Stimulated activated CD4-positive, alpha-beta T cell treated with anti-CD3 and anti-CD28 coated beads, Interleukin-4, amount 100 ng/mL, for 1 hour (primary cell): Measurements from ENCODE around the gene DMGDH.

Experiments used
- DNase-seq: peaks from one replicate; pipeline ENCODE4 v3.0.0-alpha.2; 2020

Gene DMGDH

GRCh38 chr5:78971998-78972397 lies 97.5 kb downstream of the DMGDH start:
- DNase-seq: no peak

GRCh38 chr5:78968781-78969180 lies 100.7 kb downstream of the DMGDH start:
- DNase-seq: no peak

- no peak for DNase-seq
Measured at GRCh38 chr5:78964889-78965288, 104.6 kb downstream of the DMGDH start.

- no peak for DNase-seq
Measured at GRCh38 chr5:78961743-78962142, 107.7 kb downstream of the DMGDH start.

- no peak for DNase-seq
Measured at GRCh38 chr5:78959767-78960166, 109.7 kb downstream of the DMGDH start.

GRCh38 chr5:78958672-78959445 lies 110.6 kb downstream of the DMGDH start:
- DNase-seq: no peak

- DNase-seq: no peak
Measured at GRCh38 chr5:78956901-78957300, 112.6 kb downstream of the DMGDH start.

GRCh38 chr5:78953092-78953800 lies 116.2 kb downstream of the DMGDH start:
- DNase-seq: no peak
